Bronchial epithelial cell (primary cell): ENCODE results near the gene TTLL8. TPM values are rescaled to one million over a fixed set of nuclear protein-coding genes. Genes with fewer than 3 reads are reported as not detected.

Experiments
- DNase-seq: peaks from one replicate; pipeline ENCODE4 v3.0.0-alpha.2; 2010; ENCODE audit warnings: low read depth
- FAIRE-seq: peaks from 2 replicates; lab custom pipeline; 2011; peaks lifted over from hg19 to GRCh38; lab: Jason Lieb, UNC
- H3K27me3 ChIP-seq: 2 replicates; pipeline ENCODE4 v1.5.1; 2011; ENCODE audit warnings: low read length; ENCODE audit not compliant: control insufficient read depth, insufficient read depth
- H3K36me3 ChIP-seq: 2 replicates; pipeline ENCODE4 v1.5.1; 2011; ENCODE audit warnings: low read length; ENCODE audit not compliant: control insufficient read depth, insufficient read depth
- H3K4me3 ChIP-seq: 2 replicates; pipeline ENCODE4 v1.5.1; 2011; ENCODE audit warnings: mild to moderate bottlenecking, low read depth, low read length, control low read depth
- total RNA-seq: library from RNA; depleted of rRNA; stranded (reverse); fragments of >200 nt; gene quantifications from 2 replicates; pipeline ENCODE4 v1.2.1, GENCODE V29; 2014
- TF ChIP-seq, protein P1 (sequence below): IDR thresholded peaks from 2 replicates; pipeline ENCODE4 v1.5.1; 2011; ENCODE audit warnings: mild to moderate bottlenecking, moderate library complexity, low read length, control low read depth, inconsistent platforms; ENCODE audit not compliant: insufficient read depth, severe bottlenecking

The TTLL8 gene
- total RNA-seq, 1 donor from 2014 or later = not detected

DNA sequence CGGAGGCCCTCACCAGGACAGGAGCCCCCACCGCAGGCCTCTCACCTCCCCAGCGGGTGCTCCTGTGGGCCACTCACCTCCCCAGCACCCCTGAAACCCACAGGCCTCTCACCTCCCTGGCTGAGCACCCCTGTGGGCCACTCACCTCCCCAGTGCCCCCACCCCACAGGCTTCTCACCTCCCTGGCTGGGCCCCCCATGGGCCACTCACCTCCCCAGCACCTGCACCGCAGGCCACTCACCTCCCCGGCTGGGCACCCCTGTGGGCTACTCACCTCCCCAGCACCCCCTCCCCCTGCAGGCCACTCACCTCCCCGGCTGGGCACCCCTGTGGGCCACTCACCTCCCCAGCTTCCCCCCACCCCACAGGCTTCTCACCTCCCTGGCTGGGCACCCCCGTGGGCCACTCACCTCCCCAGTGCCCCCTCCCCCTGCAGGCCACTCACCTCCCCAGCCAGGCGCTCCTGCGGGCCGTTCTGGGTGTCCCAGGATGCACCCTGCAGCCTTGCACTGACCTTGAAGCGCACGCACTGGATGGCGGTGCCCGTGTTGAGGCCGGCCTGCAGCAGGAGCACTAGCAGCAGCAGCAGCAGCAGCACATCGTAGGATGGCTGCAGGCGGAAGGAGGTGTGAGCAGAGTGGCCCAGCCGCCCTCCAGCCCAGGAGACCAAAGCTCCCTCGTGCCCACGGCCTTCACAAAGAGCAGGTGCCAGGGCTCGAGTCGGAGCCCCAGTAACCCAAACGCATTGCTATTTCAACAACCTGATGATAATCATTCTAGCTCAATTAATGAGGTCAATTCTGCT is 5.7 kb upstream of the TTLL8 start:
- DNase-seq (no peak), FAIRE-seq (no peak)
- no peaks in the 10 kb centered on the region for H3K36me3 ChIP-seq
- TF ChIP-seq, protein P1, sequence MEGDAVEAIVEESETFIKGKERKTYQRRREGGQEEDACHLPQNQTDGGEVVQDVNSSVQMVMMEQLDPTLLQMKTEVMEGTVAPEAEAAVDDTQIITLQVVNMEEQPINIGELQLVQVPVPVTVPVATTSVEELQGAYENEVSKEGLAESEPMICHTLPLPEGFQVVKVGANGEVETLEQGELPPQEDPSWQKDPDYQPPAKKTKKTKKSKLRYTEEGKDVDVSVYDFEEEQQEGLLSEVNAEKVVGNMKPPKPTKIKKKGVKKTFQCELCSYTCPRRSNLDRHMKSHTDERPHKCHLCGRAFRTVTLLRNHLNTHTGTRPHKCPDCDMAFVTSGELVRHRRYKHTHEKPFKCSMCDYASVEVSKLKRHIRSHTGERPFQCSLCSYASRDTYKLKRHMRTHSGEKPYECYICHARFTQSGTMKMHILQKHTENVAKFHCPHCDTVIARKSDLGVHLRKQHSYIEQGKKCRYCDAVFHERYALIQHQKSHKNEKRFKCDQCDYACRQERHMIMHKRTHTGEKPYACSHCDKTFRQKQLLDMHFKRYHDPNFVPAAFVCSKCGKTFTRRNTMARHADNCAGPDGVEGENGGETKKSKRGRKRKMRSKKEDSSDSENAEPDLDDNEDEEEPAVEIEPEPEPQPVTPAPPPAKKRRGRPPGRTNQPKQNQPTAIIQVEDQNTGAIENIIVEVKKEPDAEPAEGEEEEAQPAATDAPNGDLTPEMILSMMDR = no peak
- no peak overlapping the region for H3K4me3 ChIP-seq
- peaks cover 13% of the 10 kb centered on the region for H3K27me3 ChIP-seq

DNA sequence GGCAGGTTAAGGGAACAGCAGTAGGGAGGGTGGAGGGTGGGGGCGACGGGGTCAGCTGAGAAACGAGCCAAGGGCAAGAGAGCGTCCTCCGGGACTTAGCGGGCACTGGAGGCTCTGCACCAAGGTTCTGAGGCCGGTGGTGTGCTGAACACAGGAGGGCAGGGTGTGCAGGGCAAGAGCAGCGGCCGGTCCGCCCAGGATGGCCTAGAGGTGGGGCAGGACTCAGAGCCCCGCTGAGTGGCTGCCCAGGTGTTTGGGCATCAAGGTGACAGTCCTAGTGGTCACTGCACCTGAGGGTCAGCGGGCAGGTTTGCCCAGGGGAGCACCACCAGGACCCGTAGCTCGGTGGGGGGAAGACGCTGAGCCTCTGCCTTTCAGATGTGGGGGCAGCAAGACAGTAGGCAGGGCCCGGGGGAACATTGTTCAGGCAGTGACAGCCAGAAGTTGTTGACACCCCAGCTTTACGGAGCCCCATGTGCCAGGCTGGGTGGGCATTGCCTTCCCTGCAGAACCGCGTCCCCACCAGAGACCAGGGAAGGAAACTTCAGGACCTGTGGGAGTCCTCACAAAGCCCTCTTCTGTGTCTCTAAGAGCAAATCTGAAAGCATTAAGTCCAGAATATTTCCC is 4.5 kb upstream of the TTLL8 start:
- DNase-seq (no peak), FAIRE-seq (no peak)
- H3K4me3 ChIP-seq = no peak overlapping the region
- H3K27me3 ChIP-seq = peaks cover 14% of the 10 kb centered on the region
- TF ChIP-seq, protein P1 = no peak
- no peaks in the 10 kb centered on the region for H3K36me3 ChIP-seq

DNA sequence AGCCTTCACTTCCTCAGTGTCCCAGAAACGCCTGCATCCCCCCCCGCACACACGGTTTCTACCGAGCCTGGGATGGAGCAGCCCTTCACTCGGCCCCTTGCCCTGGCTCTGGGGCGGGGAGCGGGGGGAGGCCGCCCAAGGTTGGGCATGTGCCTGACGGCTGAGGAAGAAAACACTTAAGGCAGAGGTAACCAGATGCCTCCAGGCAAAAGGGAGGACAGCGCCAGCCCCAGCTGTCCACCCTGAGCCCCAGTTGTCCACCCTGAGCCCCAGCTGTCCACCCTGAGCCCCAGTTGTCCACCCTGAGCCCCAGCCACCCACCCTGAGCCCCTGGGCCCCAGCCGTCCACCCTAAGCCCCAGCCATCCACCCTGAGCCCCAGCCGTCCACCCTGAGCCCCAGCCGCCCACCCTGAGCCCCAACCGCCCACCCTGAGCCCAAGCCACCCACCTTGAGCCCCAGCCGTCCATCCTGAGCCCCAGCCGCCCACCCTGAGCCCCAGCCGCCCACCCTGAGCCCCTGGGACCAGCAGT is 3.8 kb upstream of the TTLL8 start:
- TF ChIP-seq, protein P1 = no peak
- FAIRE-seq (no peak), DNase-seq (no peak)
- H3K4me3 ChIP-seq = no peak overlapping the region
- H3K27me3 ChIP-seq = peaks cover 14% of the 10 kb centered on the region
- H3K36me3 ChIP-seq = no peaks in the 10 kb centered on the region

DNA sequence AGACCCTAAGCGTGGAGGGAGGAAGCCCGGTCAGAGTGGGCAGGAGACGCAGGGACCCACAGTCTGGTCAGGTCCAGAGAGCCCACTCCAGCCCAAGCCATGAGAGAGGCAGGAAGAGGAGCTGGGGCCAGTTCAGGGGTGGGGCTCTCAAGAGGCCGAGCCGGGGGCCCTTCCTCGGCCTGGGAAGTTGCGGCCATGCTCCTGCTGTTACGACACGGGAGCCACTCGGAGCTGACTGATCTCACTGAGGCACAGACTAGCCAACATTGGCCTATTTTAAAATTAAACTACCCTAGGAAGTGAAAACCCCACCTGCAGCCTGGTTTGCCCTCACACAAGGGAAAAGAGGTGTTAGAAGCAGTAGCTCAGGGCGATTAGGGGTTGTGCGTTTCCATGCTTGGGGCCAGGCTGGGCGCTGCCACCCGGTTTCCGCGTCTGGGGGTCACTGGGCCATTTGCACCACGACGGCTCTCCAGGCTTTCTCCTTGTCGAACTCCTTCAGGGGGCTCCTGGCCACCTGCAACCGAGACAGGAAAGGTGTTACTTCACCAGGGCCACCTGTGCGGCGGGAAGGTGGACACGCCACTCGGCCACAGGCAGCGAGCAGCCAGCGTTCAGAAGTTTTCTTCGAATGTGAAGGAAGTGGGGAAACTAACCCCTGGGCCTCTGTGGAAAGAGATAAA is 3.2 kb upstream of the TTLL8 start:
- DNase-seq (no peak), FAIRE-seq (no peak)
- TF ChIP-seq, protein P1 = no peak
- Histone ChIP-seq H3K27me3 (peaks cover 14% of the 10 kb centered on the region), H3K36me3 (no peaks in the 10 kb centered on the region), H3K4me3 (no peak overlapping the region)

DNA sequence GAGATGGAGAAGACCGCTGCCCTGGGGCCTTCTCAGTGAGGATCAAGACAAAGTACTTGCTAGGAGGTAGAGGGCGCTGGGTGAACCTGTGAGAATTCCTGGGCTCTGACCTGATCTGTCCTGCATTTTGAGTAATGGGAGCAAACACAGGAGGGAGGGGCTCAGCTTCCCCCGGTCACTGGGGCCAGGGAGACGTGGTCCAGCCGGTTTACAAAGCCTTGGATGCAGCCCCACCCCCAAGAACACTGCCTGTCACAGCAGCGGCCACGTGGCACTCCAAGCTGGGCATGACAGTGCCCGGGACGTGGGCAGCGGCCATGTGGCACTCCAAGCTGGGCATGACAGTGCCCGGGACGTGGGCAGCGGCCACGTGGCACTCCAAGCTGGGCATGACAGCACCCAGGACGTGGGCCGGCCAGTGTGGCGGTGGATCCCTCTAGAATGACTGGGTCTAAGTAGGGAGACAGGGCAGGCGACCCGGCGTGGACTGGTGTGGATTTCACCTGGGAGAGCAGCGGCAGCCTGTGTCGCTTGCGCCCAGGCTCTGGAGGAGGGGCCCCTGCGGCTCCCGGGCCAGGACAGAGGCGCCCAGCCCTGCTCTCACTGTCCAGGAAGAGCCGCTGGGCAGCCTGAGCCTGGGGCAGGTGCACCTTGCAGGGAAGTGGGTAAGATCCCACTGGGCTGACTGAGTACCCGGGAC is 2.5 kb upstream of the TTLL8 start:
- peaks cover 14% of the 10 kb centered on the region for H3K27me3 ChIP-seq
- H3K4me3 ChIP-seq = no peak overlapping the region
- TF ChIP-seq, protein P1 = no peak
- no peaks in the 10 kb centered on the region for H3K36me3 ChIP-seq
- no peak for FAIRE-seq
- no peak for DNase-seq
